Pancreas (tissue), 10 donors: ENCODE measurements around the gene CD46. TPM values are rescaled to one million over a fixed set of nuclear protein-coding genes. Genes with fewer than 3 reads are reported as not detected.

ENCODE experiments used
- ATAC-seq, 4 donors: fragments of 200-7000 bp; cut with Tn5 transposase; one replicate each; pipeline versions ENCODE4 v1.8.0 to v1.9.1; 2020; ENCODE audit warnings: mild to moderate bottlenecking in 4 of 4, moderate library complexity in 4 of 4
- DNase-seq, 6 donors: peaks; one replicate each; pipeline ENCODE4 v3.0.0-alpha.2; 2020
- FAIRE-seq: peaks from 2 replicates; lab custom pipeline; 2012; peaks lifted over from hg19 to GRCh38; lab: Jason Lieb, UNC
- H3K27ac ChIP-seq, 4 donors: fragments of 200-600 bp; sonication (generic); 1 replicate in 3 of 4; 2 replicates in 1 of 4; pipeline versions ENCODE4 v1.5.0 to v1.8.0; 2020
- H3K27me3 ChIP-seq, 4 donors: fragments of 200-600 bp; one replicate each; pipeline ENCODE4 v1.8.0; 2021
- H3K36me3 ChIP-seq, 3 donors: fragments of 200-600 bp; sonication (generic) in 1 of 3; one replicate each; pipeline versions ENCODE4 v1.5.0 to v1.8.0; 2020 to 2021
- H3K4me1 ChIP-seq, 3 donors: fragments of 200-600 bp; one replicate each; pipeline ENCODE4 v1.8.0; 2021
- H3K4me3 ChIP-seq, 4 donors: fragments of 200-600 bp; sonication (generic) in 2 of 4; one replicate each; pipeline versions ENCODE4 v1.5.0 to v1.8.0; 2020 to 2021
- H3K9me3 ChIP-seq, 4 donors: fragments of 200-600 bp; one replicate each; pipeline ENCODE4 v1.8.0; 2021
- WGBS, 2 donors: extraction: QIAGEN DNeasy Blood & Tissue Kit; methylation state at CpG; one replicate each; pipeline ENCODE4 v1.1.7; 2013; 5-methylcytosine and 5-hydroxymethylcytosine counted together
- intact Hi-C, 3 donors: fragments of 100-400 bp; cut with DNase I; formaldehyde crosslinking; loops; one replicate each; pipeline versions ENCODE4 v1.11.1 to v1.14.2; 2022
- polyA plus RNA-seq, 2 donors: library from polyadenylated mRNA; stranded (reverse); fragments of 200-250 nt; gene quantifications; one replicate each; pipeline ENCODE4 v1.2.3, GENCODE V29; 2013
- total RNA-seq, 6 donors: library from RNA; stranded (reverse); fragmentation: NEBNext Ultra II Directional in 4 of 6; extraction: Animal tissue kit (Norgen Biotek cat#: 25700) in 4 of 6; gene quantifications; one replicate each; pipeline versions ENCODE4 v1.2.1 to v1.2.4, GENCODE V29; 2021 to 2023
- TF ChIP-seq, protein P1 (sequence below), 4 donors: fragments of 200-600 bp; sonication (generic) in 3 of 4; IDR thresholded peaks; one replicate each; pipeline versions ENCODE4 v1.5.0 to v1.8.0; 2021; ENCODE audit warnings: antibody characterized with exemption in 4 of 4
- donor health status: healthy with polysubstance abuse.
- donor health status: DM: no; HTN: no; CAD: no; lungs with moderate emphysema.
- donor health status: DM: no; HTN: no; CAD: no.
- donor health status: control.
- donor health status: control.
- donor health status: Bipolar disorder and iron deficiency.
- donor health status: DM: yes; HTN: yes; CAD: no.
- donor health status: DM: no; HTN: no; CAD: no.
- donor health status: DM: no; HTN: no; CAD: no.
- donor health status: DM: yes; HTN: yes; CAD: no.

Gene CD46
- total and polyA plus RNA-seq, 8 donors = 59.8 to 172 (median 116) TPM

GRCh38 chr1:207742850-207743555, 8.9 kb upstream of the CD46 start:
- TF ChIP-seq, protein P1, sequence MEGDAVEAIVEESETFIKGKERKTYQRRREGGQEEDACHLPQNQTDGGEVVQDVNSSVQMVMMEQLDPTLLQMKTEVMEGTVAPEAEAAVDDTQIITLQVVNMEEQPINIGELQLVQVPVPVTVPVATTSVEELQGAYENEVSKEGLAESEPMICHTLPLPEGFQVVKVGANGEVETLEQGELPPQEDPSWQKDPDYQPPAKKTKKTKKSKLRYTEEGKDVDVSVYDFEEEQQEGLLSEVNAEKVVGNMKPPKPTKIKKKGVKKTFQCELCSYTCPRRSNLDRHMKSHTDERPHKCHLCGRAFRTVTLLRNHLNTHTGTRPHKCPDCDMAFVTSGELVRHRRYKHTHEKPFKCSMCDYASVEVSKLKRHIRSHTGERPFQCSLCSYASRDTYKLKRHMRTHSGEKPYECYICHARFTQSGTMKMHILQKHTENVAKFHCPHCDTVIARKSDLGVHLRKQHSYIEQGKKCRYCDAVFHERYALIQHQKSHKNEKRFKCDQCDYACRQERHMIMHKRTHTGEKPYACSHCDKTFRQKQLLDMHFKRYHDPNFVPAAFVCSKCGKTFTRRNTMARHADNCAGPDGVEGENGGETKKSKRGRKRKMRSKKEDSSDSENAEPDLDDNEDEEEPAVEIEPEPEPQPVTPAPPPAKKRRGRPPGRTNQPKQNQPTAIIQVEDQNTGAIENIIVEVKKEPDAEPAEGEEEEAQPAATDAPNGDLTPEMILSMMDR (IDR thresholded peaks at IDR 0.05) = no peak
- FAIRE-seq (no peak), ATAC-seq (no peak), DNase-seq (no peak)
- no peak overlapping the region for H3K4me3 ChIP-seq
- H3K36me3 ChIP-seq = no peaks in the 10 kb centered on the region
- H3K27ac ChIP-seq = no peak overlapping the region
- H3K4me1 ChIP-seq = peaks cover 0 to 4% (median 4%) of the 10 kb centered on the region in 3 donors
- H3K9me3 ChIP-seq = no peaks in the 10 kb centered on the region
- H3K27me3 ChIP-seq = no peaks in the 10 kb centered on the region
- 91 to 95% methylated on average over 3 of the region's 3 CpGs for WGBS, 2 donors
- intact Hi-C loops = no loop called here

- no peak for ATAC-seq
- TF ChIP-seq, protein P1 (IDR thresholded peaks at IDR 0.05) = no peak
- no peaks in the 10 kb centered on the region for H3K9me3 ChIP-seq
- H3K27me3 ChIP-seq = no peaks in the 10 kb centered on the region
- 90 to 93% methylated on average over 4 of the region's 4 CpGs for WGBS, 2 donors
- no peak for DNase-seq
- H3K4me3 ChIP-seq = no peak overlapping the region
- H3K36me3 ChIP-seq = no peaks in the 10 kb centered on the region
- FAIRE-seq = no peak
- intact Hi-C loops = no loop called here
- H3K27ac ChIP-seq = no peak overlapping the region
- peaks cover 0 to 10% (median 3%) of the 10 kb centered on the region in 3 donors for H3K4me1 ChIP-seq
These were observed 7.8 kb upstream of the CD46 start for GRCh38 chr1:207744000-207744534.

GRCh38 chr1:207745285-207745684, 6.6 kb upstream of the CD46 start:
- Histone ChIP-seq H3K27ac (no peak overlapping the region), H3K27me3 (no peaks in the 10 kb centered on the region), H3K36me3 (no peaks in the 10 kb centered on the region), H3K4me3 (no peak overlapping the region), H3K4me1 (peaks cover 0 to 15% (median 12%) of the 10 kb centered on the region in 3 donors), H3K9me3 (no peaks in the 10 kb centered on the region)
- intact Hi-C loops = no loop called here
- FAIRE-seq = no peak
- ATAC-seq = no peak
- DNase-seq = no peak
- TF ChIP-seq, protein P1 (IDR thresholded peaks at IDR 0.05) = no peak
- 82 to 94% methylated on average over 1 of the region's 1 CpG for WGBS, 2 donors

- FAIRE-seq = no peak
- H3K4me1 ChIP-seq = peaks cover 0 to 23% (median 20%) of the 10 kb centered on the region in 3 donors
- no peak for ATAC-seq
- intact Hi-C loops = no loop called here
- TF ChIP-seq, protein P1 (IDR thresholded peaks at IDR 0.05) = no peak
- WGBS, 2 donors = 81 to 87% methylated on average over 6 of the region's 6 CpGs
- no peaks in the 10 kb centered on the region for H3K27me3 ChIP-seq
- no peak overlapping the region for H3K4me3 ChIP-seq
- no peaks in the 10 kb centered on the region for H3K36me3 ChIP-seq
- H3K27ac ChIP-seq = no peak overlapping the region
- no peaks in the 10 kb centered on the region for H3K9me3 ChIP-seq
- no peak for DNase-seq
These were observed 5.8 kb upstream of the CD46 start for GRCh38 chr1:207745839-207746767.
